Activated B cell treated with CpG ODN at 0.5 μM for 24 hours (primary cell): ENCODE results near the gene EEF1A1. TPM values are rescaled to one million over a fixed set of nuclear protein-coding genes. Genes with fewer than 3 reads are reported as not detected.

Experiments used
- ATAC-seq: fragments of 200-7000 bp; cut with Tn5 transposase; one replicate; pipeline ENCODE4 v1.10.0; 2021; ENCODE audit warnings: low read depth, mild to moderate bottlenecking, moderate library complexity
- CTCF ChIA-PET: fragments of 350-600 bp; sonication (Branson Sonifier 250); formaldehyde crosslinking; loops from one replicate; lab custom pipeline; 2021; ENCODE audit warnings: antibody characterized with exemption; lab: Charles Lee
- POLR2A ChIA-PET: fragments of 350-600 bp; sonication (Branson Sonifier 250); formaldehyde crosslinking; loops from one replicate; lab custom pipeline; 2021; ENCODE audit warnings: antibody characterized with exemption; lab: Charles Lee
- DNase-seq: peaks from one replicate; pipeline ENCODE4 v3.0.0; 2022
- H3K27ac Mint-ChIP-seq: one replicate; pipeline ENCODE4 v1.8.0; 2020; ENCODE audit warnings: mixed read lengths
- H3K27me3 Mint-ChIP-seq: one replicate; pipeline ENCODE4 v1.8.0; 2021; ENCODE audit warnings: mixed read lengths
- H3K36me3 Mint-ChIP-seq: one replicate; pipeline ENCODE4 v1.8.0; 2021; ENCODE audit warnings: low read depth, mixed read lengths
- H3K4me1 Mint-ChIP-seq: one replicate; pipeline ENCODE4 v1.8.0; 2021; ENCODE audit warnings: mixed read lengths
- H3K4me3 Mint-ChIP-seq: one replicate; pipeline ENCODE4 v1.8.0; 2020; ENCODE audit warnings: mild to moderate bottlenecking, mixed read lengths
- H3K9me3 Mint-ChIP-seq: one replicate; pipeline ENCODE4 v1.8.0; 2020; ENCODE audit warnings: mixed read lengths
- CTCF ChIP-seq: fragments of 200-600 bp; IDR thresholded peaks from one replicate; pipeline ENCODE4 v1.8.0; 2022; ENCODE audit warnings: antibody characterized with exemption, mild to moderate bottlenecking
- intact Hi-C: fragments of 100-400 bp; cut with micrococcal nuclease; formaldehyde crosslinking; loops from one replicate; pipeline ENCODE4 v1.15.1; 2024
- total RNA-seq: library from RNA; stranded (reverse); gene quantifications from 2 replicates; pipeline ENCODE4 v1.2.3, GENCODE V29; 2022

EEF1A1 gene
- total RNA-seq, 1 donor from 2014 or later: 19,962 TPM

- Mint-ChIP-seq H3K4me1 (peaks cover 7% of the 10 kb centered on the region), H3K27ac (no peak overlapping the region), H3K27me3 (no peaks in the 10 kb centered on the region), H3K4me3 (no peak overlapping the region), H3K9me3 (no peaks in the 10 kb centered on the region), H3K36me3 (no peaks in the 10 kb centered on the region)
- TF ChIP-seq CTCF: no peak
- ChIA-PET POLR2A (interaction anchor here (1.2 to 3.0 kb wide), 3 partner anchors 11 to 17 kb away, joined by 3 to 12 read pairs (median 12); partner anchors contain the start of gene EEF1A1), CTCF (no interaction called here)
- intact Hi-C loops: no loop called here
- DNase-seq (no peak), ATAC-seq (no peak)
Observed at GRCh38 chr6:73534628-73535027, 13.8 kb upstream of the EEF1A1 start.

GRCh38 chr6:73532293-73532692 is 11.5 kb upstream of the EEF1A1 start:
- Mint-ChIP-seq H3K4me1 (no peaks in the 10 kb centered on the region), H3K36me3 (no peaks in the 10 kb centered on the region), H3K27me3 (no peaks in the 10 kb centered on the region), H3K4me3 (no peak overlapping the region), H3K9me3 (no peaks in the 10 kb centered on the region), H3K27ac (no peak overlapping the region)
- POLR2A ChIA-PET: interaction anchor here (3.0 kb wide), 1 partner anchor 11 kb away, joined by 12 read pairs; the partner anchor contains the start of gene EEF1A1
- intact Hi-C loops: no loop called here
- DNase-seq: no peak
- CTCF ChIA-PET: no interaction called here
- TF ChIP-seq CTCF: no peak
- ATAC-seq: no peak

- Mint-ChIP-seq H3K4me3 (no peak overlapping the region), H3K27me3 (no peaks in the 10 kb centered on the region), H3K4me1 (peaks cover 5% of the 10 kb centered on the region), H3K27ac (no peak overlapping the region), H3K36me3 (no peaks in the 10 kb centered on the region), H3K9me3 (no peaks in the 10 kb centered on the region)
- ChIA-PET CTCF (no interaction called here), POLR2A (interaction anchor here (0.7 kb wide), 1 partner anchor 26 kb away, joined by 3 read pairs; no protein-coding TSS in a partner anchor)
- intact Hi-C loops: loop anchor here (10.0 kb wide), 1 partner anchor 206 kb away; no protein-coding TSS in a partner anchor
- ATAC-seq (no peak), DNase-seq (no peak)
- TF ChIP-seq CTCF: no peak
Observed at GRCh38 chr6:73528897-73529296, 8.1 kb upstream of the EEF1A1 start.

GRCh38 chr6:73525546-73526330 is 4.9 kb upstream of the EEF1A1 start:
- peaks cover 26% of the 10 kb centered on the region for H3K4me1 Mint-ChIP-seq
- peaks cover 6% of the 10 kb centered on the region for H3K36me3 Mint-ChIP-seq
- intact Hi-C loops: loop anchor here (10.0 kb wide), 1 partner anchor 209 kb away; no protein-coding TSS in a partner anchor
- DNase-seq (no peak), ATAC-seq (no peak)
- POLR2A ChIA-PET: interaction anchor here (5.8 to 10.2 kb wide), 4 partner anchors 13 to 74 kb away, joined by 72 to 301 read pairs (median 190); partner anchors contain the start of gene CGAS
- H3K27ac Mint-ChIP-seq: no peak overlapping the region
- no peak for TF ChIP-seq CTCF
- no peaks in the 10 kb centered on the region for H3K27me3 Mint-ChIP-seq
- CTCF ChIA-PET: interaction anchor here (1.1 kb wide), 1 partner anchor 54 kb away, joined by 3 read pairs; no protein-coding TSS in a partner anchor
- no peaks in the 10 kb centered on the region for H3K9me3 Mint-ChIP-seq
- no peak overlapping the region for H3K4me3 Mint-ChIP-seq
